GM19099 (cell line): ENCODE measurements around the gene TRIP13.

Source experiments
- POLR2A ChIP-seq: IDR thresholded peaks from 3 replicates; pipeline ENCODE4 v1.6.1; 2011; ENCODE audit warnings: low read depth; ENCODE audit not compliant: insufficient read length; ENCODE audit errors: extremely low read depth

The TRIP13 gene

DNA sequence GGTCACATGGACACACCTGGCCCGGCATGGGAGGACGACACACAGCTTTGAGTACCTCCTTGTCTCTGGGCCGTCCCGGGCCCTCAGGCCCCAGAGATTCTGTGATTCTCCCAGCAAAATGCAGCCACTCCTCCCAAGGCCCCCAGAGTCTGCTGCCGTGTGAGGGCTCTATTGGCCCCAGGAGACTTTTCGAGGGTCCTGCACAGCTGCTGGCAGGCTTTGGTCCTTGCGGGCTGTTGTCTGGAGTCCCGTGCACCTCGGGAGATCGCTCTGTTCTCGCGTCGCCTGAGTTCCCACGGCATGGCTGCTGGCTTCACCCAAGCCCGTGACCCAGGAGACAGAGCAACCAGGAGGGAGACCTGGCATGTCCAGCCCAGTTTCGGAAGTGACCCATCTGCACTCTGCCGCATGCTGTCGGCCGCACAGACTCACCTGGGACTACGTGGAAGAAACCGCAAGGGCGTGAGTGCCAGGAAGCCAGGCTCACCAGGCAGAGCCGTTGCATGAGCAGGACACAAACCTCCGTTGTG lies 69.1 kb downstream of the TRIP13 start:
- no peak for TF ChIP-seq POLR2A

DNA sequence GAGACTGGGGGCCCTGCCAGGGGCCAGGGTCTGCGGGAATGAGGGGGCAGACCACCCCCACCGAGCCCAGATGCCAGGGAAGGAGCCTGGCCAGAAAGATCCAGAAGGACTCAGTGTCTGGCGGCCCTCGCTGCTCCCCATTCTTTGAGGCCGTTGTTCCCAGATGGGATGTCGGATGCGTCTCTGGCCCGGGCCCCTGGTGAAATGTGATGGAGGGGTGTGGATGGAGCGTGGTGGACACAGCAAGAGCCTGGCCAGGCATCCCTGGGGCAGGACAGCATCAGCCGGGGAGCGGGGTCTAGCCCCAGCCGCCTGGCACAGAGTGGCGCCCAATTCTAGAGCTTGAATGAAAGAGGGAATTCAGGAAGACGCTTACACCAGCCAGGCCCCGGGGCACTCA lies 69.7 kb downstream of the TRIP13 start:
- TF ChIP-seq POLR2A = no peak

DNA sequence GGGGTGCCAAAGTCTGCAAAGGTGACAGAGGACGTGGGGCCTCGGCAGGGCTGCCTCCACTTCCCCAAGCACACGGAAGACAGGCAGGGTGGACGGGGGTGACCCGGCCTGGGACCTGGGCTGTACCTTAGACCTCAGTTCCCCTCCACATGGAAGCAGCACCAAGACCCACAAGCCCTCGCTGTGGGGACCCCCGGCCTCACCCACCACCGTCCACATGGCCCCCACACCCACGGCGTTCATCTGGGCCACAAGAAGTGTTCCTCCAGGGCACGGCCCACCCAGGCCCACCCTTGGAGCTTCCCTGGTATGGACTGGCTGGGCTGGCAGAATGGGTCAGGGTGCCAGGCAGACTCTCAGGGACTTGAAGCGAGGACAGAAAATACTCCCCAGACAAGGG lies 70.1 kb downstream of the TRIP13 start:
- TF ChIP-seq POLR2A = no peak

DNA sequence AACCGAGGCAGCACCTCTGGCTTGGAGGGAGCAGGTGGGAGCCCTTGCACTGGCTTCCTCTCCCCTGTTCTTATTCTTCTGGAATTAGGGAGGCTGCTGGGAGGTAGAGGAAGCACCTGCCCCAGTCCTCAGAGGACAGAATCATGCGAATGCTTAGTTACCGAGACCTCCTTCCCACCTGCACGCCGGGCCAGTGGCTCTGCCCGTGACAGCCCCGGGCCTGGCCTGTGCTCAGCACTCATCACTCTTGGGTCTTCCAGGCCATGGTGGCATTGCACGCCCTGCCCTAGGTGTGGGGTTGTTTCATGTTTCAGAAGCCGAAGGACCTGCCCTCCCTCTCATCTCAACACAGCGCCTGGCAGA lies 70.6 kb downstream of the TRIP13 start:
- no peak for TF ChIP-seq POLR2A

DNA sequence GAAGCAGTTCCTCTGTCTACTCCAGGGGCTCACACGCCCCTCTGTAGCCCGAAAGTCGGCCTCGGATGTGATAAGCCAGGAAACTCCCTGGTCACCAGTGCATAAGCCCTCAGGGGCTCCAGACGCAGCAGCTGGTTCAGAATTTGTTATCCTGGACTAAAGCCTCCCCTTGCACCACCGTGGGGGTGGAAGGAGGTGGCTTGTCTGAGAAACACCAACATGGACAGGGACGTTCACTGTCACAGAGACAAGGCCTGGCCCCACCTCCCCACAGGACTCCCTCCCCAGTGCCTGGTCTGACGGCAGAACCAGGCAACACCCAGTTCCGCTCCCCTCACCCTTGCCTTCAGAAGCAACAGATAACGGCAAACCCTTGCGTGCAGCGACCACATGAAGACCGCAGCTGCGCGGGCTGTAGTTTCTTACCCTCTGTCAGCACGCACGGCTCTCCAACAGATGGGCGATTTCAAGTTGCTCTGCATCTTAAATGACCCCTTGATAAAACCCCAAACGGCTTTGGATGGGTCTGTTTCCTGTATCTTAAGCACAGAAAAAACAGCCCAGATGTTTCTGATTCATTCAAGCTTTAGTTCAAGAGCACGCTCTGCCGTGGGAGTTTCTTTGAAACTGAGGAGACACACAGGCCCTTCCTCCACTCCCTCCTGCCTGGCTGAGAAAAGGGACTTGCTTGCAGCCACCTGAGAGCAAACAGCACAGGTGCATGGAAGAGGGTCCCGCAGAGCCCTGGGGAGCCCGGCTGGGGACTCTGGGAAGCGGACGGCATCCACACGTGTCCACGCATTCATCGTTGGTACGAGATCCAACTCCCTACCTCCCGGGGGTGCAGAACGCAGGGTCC lies 71.2 kb downstream of the TRIP13 start:
- no peak for TF ChIP-seq POLR2A

DNA sequence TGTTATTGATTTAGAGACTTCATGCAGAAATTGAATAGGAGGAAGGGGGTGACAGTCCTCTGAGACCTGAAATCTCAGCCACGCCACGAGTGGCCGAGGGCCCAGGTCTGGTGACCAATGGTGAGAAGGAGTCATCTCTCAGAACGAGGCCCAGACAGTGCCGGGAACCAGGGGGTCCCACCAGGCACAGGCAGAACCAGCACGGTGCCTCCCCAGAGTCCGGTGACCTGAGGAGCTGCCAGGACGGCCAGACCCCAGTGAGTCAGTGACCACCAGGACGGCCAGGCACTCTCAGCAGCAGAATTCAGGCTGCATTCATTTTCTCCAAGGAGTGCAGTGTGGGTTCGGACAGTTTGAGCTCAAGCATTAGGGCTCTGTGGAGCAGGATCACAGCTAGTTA lies 72.1 kb downstream of the TRIP13 start:
- no peak for TF ChIP-seq POLR2A

DNA sequence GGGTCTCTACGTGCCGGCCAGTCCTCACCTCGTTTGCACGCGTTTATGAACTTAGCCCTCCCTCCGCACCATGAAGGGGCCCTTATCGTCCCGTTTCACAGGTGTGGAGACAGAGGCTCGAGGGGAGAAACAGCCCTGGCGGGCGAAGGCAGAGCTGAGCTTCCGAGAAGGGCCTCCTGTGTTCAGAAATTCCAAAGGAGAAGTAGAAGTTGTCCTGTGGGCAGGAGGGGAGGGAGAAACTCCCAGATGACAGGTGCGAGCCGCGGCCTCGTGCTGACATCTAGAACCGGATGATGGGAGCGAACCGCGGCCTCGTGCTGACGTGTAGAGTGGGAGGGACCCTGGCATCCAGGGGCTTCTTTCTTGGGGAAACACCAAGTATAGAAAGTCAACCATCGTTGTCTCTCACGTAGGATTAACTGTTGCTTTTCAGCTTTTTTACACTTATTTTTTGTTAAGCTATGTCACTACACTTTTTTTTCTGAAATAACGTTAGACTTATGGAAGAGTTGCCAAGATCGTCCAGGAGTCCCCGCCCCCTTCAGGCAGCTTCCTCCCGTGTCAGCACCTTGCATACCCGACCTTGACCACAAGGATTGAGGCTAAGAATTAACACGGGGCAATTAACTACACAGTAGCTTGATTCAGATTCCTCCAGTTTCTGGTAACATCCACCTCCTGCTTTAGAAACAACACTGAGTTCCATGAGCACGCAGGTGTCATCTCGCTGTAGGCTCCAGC lies 73.1 kb downstream of the TRIP13 start:
- no peak for TF ChIP-seq POLR2A

DNA sequence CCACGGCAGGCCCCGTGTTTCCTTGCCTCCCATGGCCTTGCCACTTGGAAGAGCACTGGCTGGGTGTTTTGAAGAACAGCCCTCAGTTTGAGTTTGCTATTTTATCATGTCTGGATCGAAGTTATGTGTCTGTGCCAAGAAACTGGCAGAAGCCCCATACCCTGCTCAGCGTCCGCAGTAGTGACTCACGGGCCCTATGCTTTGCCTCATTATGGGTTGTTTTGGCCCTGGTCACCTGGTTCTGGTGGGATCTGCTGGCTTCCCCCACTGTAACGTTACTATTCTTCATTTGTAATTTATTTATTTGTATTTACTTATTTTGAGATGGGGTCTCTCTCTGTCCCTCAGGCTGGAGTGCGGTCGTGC lies 73.6 kb downstream of the TRIP13 start:
- no peak for TF ChIP-seq POLR2A

DNA sequence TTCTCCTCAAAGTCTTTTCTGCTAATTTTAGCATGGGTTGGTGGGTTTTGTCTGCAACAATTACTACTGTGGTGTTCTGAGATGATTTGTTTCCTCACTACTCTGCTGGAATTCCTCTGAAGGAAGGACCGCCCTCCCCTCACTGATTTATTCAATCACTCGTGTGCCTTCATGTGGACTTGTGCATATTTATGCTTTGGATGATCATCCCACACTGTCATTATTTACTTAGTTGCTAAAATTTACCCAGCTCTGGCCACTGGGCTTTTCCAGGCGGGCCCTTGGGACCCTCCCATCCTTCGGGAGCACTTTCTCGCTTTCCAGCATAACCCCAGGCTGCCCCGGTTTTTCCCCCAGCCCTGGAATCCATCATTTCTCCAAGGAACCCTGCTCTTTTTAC lies 74.3 kb downstream of the TRIP13 start:
- no peak for TF ChIP-seq POLR2A
